ENCODE measurements around the gene RPS6KL1.

DNA sequence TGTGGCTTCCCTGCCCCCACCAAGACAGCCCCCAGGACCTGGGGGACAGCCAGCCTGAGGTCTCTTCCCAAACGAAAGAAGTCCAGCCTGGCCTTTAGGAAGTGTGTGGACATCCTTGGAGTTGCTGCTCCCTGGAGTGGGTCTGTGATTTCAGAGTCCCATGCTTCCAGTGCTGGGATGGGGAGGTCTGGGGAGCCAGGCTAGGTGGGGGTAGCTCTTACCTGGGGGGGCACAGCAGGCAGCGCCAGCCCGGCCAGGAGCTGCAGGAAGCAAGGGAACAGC is 31.8 kb upstream of the RPS6KL1 start:
- TF ChIP-seq POLR2A (IDR thresholded peaks at IDR 0.05), result no peak
- TF ChIP-seq, protein P1, sequence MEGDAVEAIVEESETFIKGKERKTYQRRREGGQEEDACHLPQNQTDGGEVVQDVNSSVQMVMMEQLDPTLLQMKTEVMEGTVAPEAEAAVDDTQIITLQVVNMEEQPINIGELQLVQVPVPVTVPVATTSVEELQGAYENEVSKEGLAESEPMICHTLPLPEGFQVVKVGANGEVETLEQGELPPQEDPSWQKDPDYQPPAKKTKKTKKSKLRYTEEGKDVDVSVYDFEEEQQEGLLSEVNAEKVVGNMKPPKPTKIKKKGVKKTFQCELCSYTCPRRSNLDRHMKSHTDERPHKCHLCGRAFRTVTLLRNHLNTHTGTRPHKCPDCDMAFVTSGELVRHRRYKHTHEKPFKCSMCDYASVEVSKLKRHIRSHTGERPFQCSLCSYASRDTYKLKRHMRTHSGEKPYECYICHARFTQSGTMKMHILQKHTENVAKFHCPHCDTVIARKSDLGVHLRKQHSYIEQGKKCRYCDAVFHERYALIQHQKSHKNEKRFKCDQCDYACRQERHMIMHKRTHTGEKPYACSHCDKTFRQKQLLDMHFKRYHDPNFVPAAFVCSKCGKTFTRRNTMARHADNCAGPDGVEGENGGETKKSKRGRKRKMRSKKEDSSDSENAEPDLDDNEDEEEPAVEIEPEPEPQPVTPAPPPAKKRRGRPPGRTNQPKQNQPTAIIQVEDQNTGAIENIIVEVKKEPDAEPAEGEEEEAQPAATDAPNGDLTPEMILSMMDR (IDR thresholded peaks at IDR 0.05), result no peak
- TF ChIP-seq EP300 (IDR thresholded peaks at IDR 0.05), result no peak

Measured in suprapubic skin (tissue), 3 donors.